Esophagus muscularis mucosa (tissue), 2 donors: ENCODE data around the gene CALD1.

Experiments used
- EP300 ChIP-seq: sonication (generic); formaldehyde crosslinking; IDR thresholded peaks from one replicate; pipeline ENCODE4 v1.6.1; 2017; ENCODE audit warnings: antibody characterized with exemption
- POLR2A ChIP-seq: fragments of 450-650 bp; IDR thresholded peaks from one replicate; pipeline ENCODE4 v1.6.1; 2017; ENCODE audit warnings: antibody characterized with exemption, moderate library complexity, mild to moderate bottlenecking, low read depth

- TF ChIP-seq POLR2A (no peak), EP300 (no peak)
Observed at GRCh38 chr7:134819401-134819800, 40.0 kb downstream of the CALD1 start.
